H1 (cell line): ENCODE measurements around the gene DNAJB5. TPM values are rescaled to one million over a fixed set of nuclear protein-coding genes. Genes with fewer than 3 reads are reported as not detected.

ENCODE experiments used
- CTCF ChIA-PET: fragments of 300-600 bp; sonication (Branson Sonifier 250); formaldehyde crosslinking; loops from one replicate; lab custom pipeline; 2021; ENCODE audit not compliant: partially characterized antibody; lab: Charles Lee
- POLR2A ChIA-PET: fragments of 300-600 bp; sonication (Branson Sonifier 250); formaldehyde crosslinking; loops from one replicate; lab custom pipeline; 2021; ENCODE audit warnings: inconsistent platforms; ENCODE audit not compliant: partially characterized antibody; lab: Charles Lee
- DNase-seq, 2 experiments: peaks; one replicate each; pipeline versions ENCODE4 v3.0.0 to v3.0.0-alpha.2; 2010 to 2022; ENCODE audit warnings: low spot score in 2 of 2, low read depth in 1 of 2, mixed read lengths in 1 of 2
- FAIRE-seq: peaks from 2 replicates; lab custom pipeline; 2011; peaks lifted over from hg19 to GRCh38; lab: Jason Lieb, UNC
- H2AFZ ChIP-seq: 2 replicates; pipeline ENCODE4 v1.8.1; 2012; ENCODE audit warnings: low read length, inconsistent platforms
- H2AK5ac ChIP-seq: 2 replicates; pipeline ENCODE4 v1.6.1; 2013; ENCODE audit warnings: low read depth, low read length
- H2BK120ac ChIP-seq: replicated peaks from 2 replicates; pipeline ENCODE3; 2013; ENCODE audit warnings: low read depth, low read length, inconsistent platforms
- H2BK12ac ChIP-seq: 2 replicates; pipeline ENCODE4 v1.6.1; 2013; ENCODE audit warnings: low read depth, low read length
- H2BK15ac ChIP-seq: 2 replicates; pipeline ENCODE4 v1.6.1; 2013; ENCODE audit warnings: low read length
- H2BK20ac ChIP-seq: 2 replicates; pipeline ENCODE4 v1.6.1; 2013; ENCODE audit warnings: low read length
- H2BK5ac ChIP-seq: 2 replicates; pipeline ENCODE4 v1.6.1; 2013; ENCODE audit warnings: low read depth, low read length
- H3K14ac ChIP-seq: 2 replicates; pipeline ENCODE4 v1.6.1; 2013; ENCODE audit warnings: inconsistent platforms; ENCODE audit not compliant: insufficient read length
- H3K18ac ChIP-seq: 2 replicates; pipeline ENCODE4 v1.6.1; 2013; ENCODE audit warnings: low read length; ENCODE audit errors: extremely low read depth
- H3K23ac ChIP-seq: 2 replicates; pipeline ENCODE4 v1.6.1; 2013; ENCODE audit warnings: inconsistent platforms; ENCODE audit not compliant: insufficient read length
- H3K23me2 ChIP-seq: 2 replicates; pipeline ENCODE4 v1.6.1; 2013; ENCODE audit warnings: low read depth, low read length
- H3K27ac ChIP-seq: 2 replicates; pipeline ENCODE4 v1.6.1; 2011; ENCODE audit warnings: low read depth, low read length, inconsistent platforms
- H3K27me3 ChIP-seq, 4 experiments: replicated peaks in 1 of 4; 1 replicate in 1 of 4; 2 replicates in 3 of 4; pipeline versions ENCODE4 v1.6.1 to v1.8.1; 2011 to 2013; ENCODE audit warnings: low read length in 3 of 4, mild to moderate bottlenecking in 3 of 4, inconsistent platforms in 2 of 4, mixed read lengths in 2 of 4, moderate library complexity in 1 of 4; ENCODE audit not compliant: control insufficient read depth in 3 of 4, insufficient read depth in 3 of 4; ENCODE audit errors: extremely low read depth in 1 of 4
- H3K36me3 ChIP-seq, 4 experiments: 2 replicates each; pipeline versions ENCODE4 v1.6.1 to v1.8.1; 2011 to 2013; ENCODE audit warnings: mild to moderate bottlenecking in 4 of 4, low read length in 3 of 4, moderate library complexity in 2 of 4, control low read depth in 1 of 4, inconsistent platforms in 1 of 4; ENCODE audit not compliant: insufficient read depth in 4 of 4, control insufficient read depth in 2 of 4
- H3K4ac ChIP-seq: replicated peaks from 2 replicates; pipeline ENCODE3; 2013; ENCODE audit warnings: low read length, low read depth, mixed read lengths, inconsistent platforms; ENCODE audit not compliant: insufficient read length
- H3K4me1 ChIP-seq, 4 experiments: replicated peaks in 1 of 4; 1 replicate in 1 of 4; 2 replicates in 3 of 4; pipeline versions ENCODE4 v1.6.1 to v1.8.1; 2011 to 2013; ENCODE audit warnings: low read length in 3 of 4, inconsistent platforms in 2 of 4, mixed read lengths in 1 of 4; ENCODE audit not compliant: insufficient read depth in 4 of 4, control insufficient read depth in 3 of 4
- H3K4me2 ChIP-seq, 2 experiments: 2 replicates each; pipeline versions ENCODE4 v1.6.1 to v1.8.1; 2011 to 2013; ENCODE audit warnings: low read depth in 2 of 2, low read length in 2 of 2, control low read depth in 1 of 2, inconsistent platforms in 1 of 2, mild to moderate bottlenecking in 1 of 2; ENCODE audit not compliant: insufficient read depth in 1 of 2
- H3K4me3 ChIP-seq, 4 experiments: fragments of 200-600, 300-600 bp in 1 of 4; sonication (generic), shearing (Covaris generic), sonication (Bioruptor Twin) in 1 of 4; 2 replicates each; pipeline versions ENCODE4 v1.5.1 to v1.8.1; 2011 to 2016; ENCODE audit warnings: low read length in 4 of 4, low read depth in 3 of 4, control low read depth in 2 of 4, inconsistent platforms in 2 of 4, mild to moderate bottlenecking in 2 of 4, mixed read lengths in 1 of 4, moderate library complexity in 1 of 4; ENCODE audit not compliant: insufficient read depth in 2 of 4; ENCODE audit errors: extremely low read depth in 1 of 4
- H3K56ac ChIP-seq: replicated peaks from 2 replicates; pipeline ENCODE3; 2013; ENCODE audit warnings: low read depth, mild to moderate bottlenecking, mixed read lengths, low read length, inconsistent platforms; ENCODE audit not compliant: insufficient read length
- H3K79me1 ChIP-seq: 2 replicates; pipeline ENCODE4 v1.6.1; 2013; ENCODE audit warnings: low read depth, low read length, control low read depth
- H3K79me2 ChIP-seq, 2 experiments: 2 replicates each; pipeline versions ENCODE4 v1.6.1 to v1.8.1; 2012 to 2013; ENCODE audit warnings: low read length in 2 of 2, mild to moderate bottlenecking in 2 of 2, inconsistent platforms in 1 of 2; ENCODE audit not compliant: insufficient read depth in 2 of 2, control insufficient read depth in 1 of 2
- H3K9ac ChIP-seq, 4 experiments: replicated peaks in 1 of 4; 1 replicate in 1 of 4; 2 replicates in 3 of 4; pipeline versions ENCODE4 v1.6.1 to v1.8.1; 2011 to 2013; ENCODE audit warnings: low read depth in 3 of 4, low read length in 3 of 4, control low read depth in 2 of 4, mild to moderate bottlenecking in 2 of 4, moderate library complexity in 2 of 4, inconsistent platforms in 1 of 4; ENCODE audit errors: extremely low read depth in 1 of 4
- H3K9me3 ChIP-seq, 2 experiments: 2 replicates each; pipeline versions ENCODE4 v1.6.1 to v1.8.1; 2012 to 2013; ENCODE audit warnings: mild to moderate bottlenecking in 2 of 2, moderate library complexity in 2 of 2, control low read depth in 1 of 2, inconsistent platforms in 1 of 2, low read depth in 1 of 2, low read length in 1 of 2, mixed read lengths in 1 of 2; ENCODE audit not compliant: insufficient read depth in 2 of 2
- H4K20me1 ChIP-seq, 2 experiments: replicated peaks in 1 of 2; 2 replicates each; pipeline versions ENCODE3 to v1.8.1; 2011 to 2013; ENCODE audit warnings: inconsistent platforms in 2 of 2, low read length in 2 of 2, mild to moderate bottlenecking in 1 of 2; ENCODE audit not compliant: insufficient read depth in 2 of 2, control insufficient read depth in 1 of 2
- H4K5ac ChIP-seq: 2 replicates; pipeline ENCODE4 v1.6.1; 2013; ENCODE audit warnings: low read length, low read depth, mixed read lengths, inconsistent platforms; ENCODE audit not compliant: insufficient read length
- H4K8ac ChIP-seq: 2 replicates; pipeline ENCODE4 v1.8.0; 2013; ENCODE audit warnings: mild to moderate bottlenecking, moderate library complexity, low read length, inconsistent platforms; ENCODE audit not compliant: insufficient read depth; ENCODE audit errors: extremely low read depth
- H4K91ac ChIP-seq: replicated peaks from 2 replicates; pipeline ENCODE3; 2013; ENCODE audit warnings: low read length, mixed read lengths, inconsistent platforms; ENCODE audit not compliant: insufficient read length
- TEAD4 ChIP-seq: IDR thresholded peaks from 2 replicates; pipeline ENCODE4 v1.6.1; 2012; ENCODE audit warnings: low read depth, low read length, inconsistent platforms, mixed read lengths
- YY1 ChIP-seq: IDR thresholded peaks from 2 replicates; pipeline ENCODE4 v1.6.1; 2011; ENCODE audit warnings: low read depth, mild to moderate bottlenecking, low read length
- WGBS, 2 experiments: shearing (Covaris generic) in 1 of 2; methylation state at CpG; one replicate each; pipeline versions ENCODE4 v1.1.6 to v1.1.7; 2013 to 2015; ENCODE audit warnings: low lambda C conversion rate in 2 of 2, mixed read lengths in 2 of 2, inconsistent platforms in 1 of 2, low coverage in 1 of 2, missing lambda C conversion rate in 1 of 2; ENCODE audit not compliant: insufficient replicate concordance in 2 of 2, insufficient coverage in 1 of 2, insufficient read length in 1 of 2; ENCODE audit errors: extremely low coverage in 1 of 2, missing lambda C conversion rate in 1 of 2; 5-methylcytosine and 5-hydroxymethylcytosine counted together
- polyA plus RNA-seq, 7 experiments: library from polyadenylated mRNA; depleted of rRNA in 3 of 7; stranded (reverse) in 5 of 7; unstranded in 2 of 7; fragments of >200 nt in 5 of 7; fragments of 200-250 nt in 2 of 7; gene quantifications; 1 replicate in 5 of 7; 2 replicates in 1 of 7; 4 replicates in 1 of 7; pipeline versions ENCODE4 v1.2.1 to v1.2.3, GENCODE V29; 2011 to 2013; ENCODE audit warnings: missing spikeins in 2 of 7, mixed read lengths in 2 of 7
- total RNA-seq: library from RNA; stranded (reverse); fragmentation: NEBNext Ultra II Directional; extraction: Animal tissue kit (Norgen Biotek cat#: 25700); gene quantifications from 2 replicates; pipeline ENCODE4 v1.2.1, GENCODE V29; 2021

DNAJB5 gene
- total and polyA plus RNA-seq, 2 of the 8 experiments (the other 6 are each of a cell fraction or from before 2014, with no cell fraction given) = 25.0 to 34.1 TPM

DNA sequence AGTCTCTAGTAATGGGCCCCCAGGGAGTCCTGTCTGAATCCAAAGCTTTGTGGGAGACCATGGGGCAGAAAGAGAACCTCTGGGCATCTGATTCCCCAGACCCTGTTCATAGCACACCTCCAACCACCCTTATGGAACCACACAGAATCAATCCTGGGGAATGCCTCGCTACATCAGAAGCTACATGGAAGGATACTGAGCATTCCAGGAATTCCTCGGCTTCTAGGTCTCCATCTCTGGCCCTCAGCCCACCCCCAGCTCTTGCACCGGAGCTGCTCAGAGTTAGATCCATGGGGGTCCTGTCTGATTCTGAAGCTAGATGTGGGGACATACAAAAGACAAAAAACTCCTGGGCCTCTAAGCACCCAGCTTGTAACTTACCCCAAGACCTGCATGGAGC, 54.5 kb downstream of the DNAJB5 start:
- Histone ChIP-seq H3K9ac (no peak overlapping the region), H3K4ac (no peak overlapping the region), H3K14ac (no peak overlapping the region), H2AFZ (no peak overlapping the region), H3K18ac (no peak overlapping the region), H4K8ac (no peak overlapping the region), H3K27ac (no peak overlapping the region), H3K79me1 (no peaks in the 10 kb centered on the region), H4K91ac (no peak overlapping the region), H3K9me3 (no peaks in the 10 kb centered on the region), H3K56ac (no peak overlapping the region), H2BK15ac (no peak overlapping the region), H4K5ac (no peak overlapping the region), H2BK12ac (no peak overlapping the region), H3K23ac (no peak overlapping the region), H3K4me3 (no peak overlapping the region), H3K79me2 (no peaks in the 10 kb centered on the region), H2BK20ac (no peak overlapping the region), H3K23me2 (no peaks in the 10 kb centered on the region), H3K27me3 (no peaks in the 10 kb centered on the region), H2AK5ac (no peak overlapping the region), H2BK5ac (no peak overlapping the region), H3K36me3 (peaks cover 0 to 10% (median 4%) of the 10 kb centered on the region in 4 experiments; a peak in 4 of 8 replicates), H3K4me2 (no peak overlapping the region), H4K20me1 (no peaks in the 10 kb centered on the region), H2BK120ac (no peak overlapping the region), H3K4me1 (peaks cover 0 to 2% (median 0%) of the 10 kb centered on the region in 4 experiments; a peak in 2 of 7 replicates)
- FAIRE-seq (no peak), DNase-seq (no peak)
- ChIA-PET CTCF (interaction anchor here (0.6 to 3.3 kb wide), 12 partner anchors 11 to 344 kb away, joined by 3 to 14 read pairs (median 4); partner anchors contain the start of genes DNAJB5 and PIGO), POLR2A (interaction anchor here (0.7 to 2.3 kb wide), 13 partner anchors 11 to 63 kb away, joined by 3 to 12 read pairs (median 3); partner anchors contain the start of genes FANCG and VCP)
- 87% methylated on average over 3 of the region's 3 CpGs; no CpG with 5 or more reads in 1 of the 2 experiments for WGBS, 2 experiments
- TF ChIP-seq TEAD4 (peak; percentile 98), YY1 (no peak)

Other genes with a start within 250 kb of the DNAJB5 start
- 0.35 and 1.0 TPM in 2 replicates for gene PHF24, start 31.5 kb upstream of the DNAJB5 start, total RNA-seq
- 0.13 and 0.29 TPM in 2 replicates for gene PHF24, start 31.5 kb upstream of the DNAJB5 start, polyA plus RNA-seq (2011; rRNA removed)
- 375 and 379 TPM in 2 replicates for gene VCP, start 82.9 kb downstream of the DNAJB5 start, total RNA-seq
- gene VCP, start 82.9 kb downstream of the DNAJB5 start, polyA plus RNA-seq (2011; rRNA removed) = 159 and 173 TPM in 2 replicates
- gene FANCG, start 90.2 kb downstream of the DNAJB5 start, total RNA-seq = 86.7 and 87.1 TPM in 2 replicates
- gene FANCG, start 90.2 kb downstream of the DNAJB5 start, polyA plus RNA-seq (2011; rRNA removed) = 66.6 and 75.2 TPM in 2 replicates
- gene PIGO, start 106.8 kb downstream of the DNAJB5 start, total RNA-seq = 20.3 and 20.5 TPM in 2 replicates
- gene PIGO, start 106.8 kb downstream of the DNAJB5 start, polyA plus RNA-seq (2011; rRNA removed) = 31.3 and 41.0 TPM in 2 replicates
- 203 and 208 TPM in 2 replicates for gene STOML2, start 113.4 kb downstream of the DNAJB5 start, total RNA-seq
- gene STOML2, start 113.4 kb downstream of the DNAJB5 start, polyA plus RNA-seq (2011; rRNA removed) = 256 and 269 TPM in 2 replicates
- gene ATOSB, start 126.1 kb downstream of the DNAJB5 start, total RNA-seq = 6.4 and 6.9 TPM in 2 replicates
- 10.4 and 13.3 TPM in 2 replicates for gene ATOSB, start 126.1 kb downstream of the DNAJB5 start, polyA plus RNA-seq (2011; rRNA removed)
- gene UNC13B, start 172.3 kb downstream of the DNAJB5 start, total RNA-seq = 46.5 and 51.7 TPM in 2 replicates
- 23.1 and 28.7 TPM in 2 replicates for gene UNC13B, start 172.3 kb downstream of the DNAJB5 start, polyA plus RNA-seq (2011; rRNA removed)